SK-N-SH treated with all-trans-retinoic acid at 6 μM for 48 hours (cell line): ENCODE measurements around the gene MRPL17.

Experiments used
- ATAC-seq: fragments of 200-7000 bp; cut with Tn5 transposase; 3 replicates; pipeline ENCODE4 v1.9.1; 2020; ENCODE audit warnings: mild to moderate bottlenecking, moderate library complexity
- ARNTL ChIP-seq: fragments of 450-650 bp; formaldehyde crosslinking; IDR thresholded peaks from 2 replicates; pipeline ENCODE4 v1.5.0; 2020; ENCODE audit warnings: low read depth, mild to moderate bottlenecking, moderate library complexity, borderline replicate concordance
- BACH2 ChIP-seq: fragments of 250-450 bp; sonication (Bioruptor Pico); IDR thresholded peaks from 2 replicates; pipeline ENCODE4 v1.9.0; 2021; ENCODE audit warnings: mild to moderate bottlenecking, borderline replicate concordance
- CSDC2 ChIP-seq: fragments of 250-450 bp; sonication (Bioruptor Pico); IDR thresholded peaks from 2 replicates; pipeline ENCODE4 v1.5.0; 2020; ENCODE audit warnings: mild to moderate bottlenecking, moderate library complexity
- ESRRG ChIP-seq: fragments of 250-450 bp; sonication (Bioruptor Pico); IDR thresholded peaks from 2 replicates; pipeline ENCODE4 v1.6.1; 2021; ENCODE audit warnings: mild to moderate bottlenecking
- GLIS3 ChIP-seq: fragments of 250-450 bp; sonication (Bioruptor Pico); IDR thresholded peaks from 2 replicates; pipeline ENCODE4 v1.5.0; 2020; ENCODE audit warnings: mild to moderate bottlenecking, moderate library complexity
- ISL1 ChIP-seq: fragments of 250-450 bp; sonication (Bioruptor Pico); IDR thresholded peaks from 2 replicates; pipeline ENCODE4 v2.1.2; 2022; ENCODE audit warnings: mild to moderate bottlenecking, moderate library complexity
- PATZ1 ChIP-seq: fragments of 250-450 bp; sonication (Bioruptor Pico); IDR thresholded peaks from 2 replicates; pipeline ENCODE4 v1.8.0; 2020; ENCODE audit warnings: mild to moderate bottlenecking, moderate library complexity, borderline replicate concordance
- RARB ChIP-seq: fragments of 250-450 bp; sonication (Bioruptor Pico); IDR thresholded peaks from 2 replicates; pipeline ENCODE4 v1.8.0; 2021; ENCODE audit warnings: mild to moderate bottlenecking, moderate library complexity
- SNAI2 ChIP-seq: fragments of 250-450 bp; sonication (Bioruptor Pico); IDR thresholded peaks from 2 replicates; pipeline ENCODE4 v1.5.0; 2020; ENCODE audit warnings: mild to moderate bottlenecking, moderate library complexity
- TCF4 ChIP-seq: fragments of 250-450 bp; sonication (Bioruptor Pico); IDR thresholded peaks from 2 replicates; pipeline ENCODE4 v1.8.0; 2021; ENCODE audit warnings: mild to moderate bottlenecking, moderate library complexity, borderline replicate concordance
- TOX ChIP-seq: fragments of 250-450 bp; sonication (Bioruptor Pico); IDR thresholded peaks from 2 replicates; pipeline ENCODE4 v1.8.0; 2021; ENCODE audit warnings: mild to moderate bottlenecking, moderate library complexity, borderline replicate concordance
- TSHZ2 ChIP-seq: fragments of 250-450 bp; sonication (Bioruptor Pico); IDR thresholded peaks from 2 replicates; pipeline ENCODE4 v1.5.0; 2020; ENCODE audit warnings: mild to moderate bottlenecking, moderate library complexity
- ZC3H10 ChIP-seq: fragments of 250-450 bp; sonication (Bioruptor Pico); IDR thresholded peaks from 2 replicates; pipeline ENCODE4 v1.5.1; 2021; ENCODE audit warnings: mild to moderate bottlenecking, moderate library complexity
- ZFP3 ChIP-seq: fragments of 250-450 bp; sonication (Bioruptor Pico); IDR thresholded peaks from 2 replicates; pipeline ENCODE4 v1.5.0; 2020; ENCODE audit warnings: mild to moderate bottlenecking, moderate library complexity
- ZNF565 ChIP-seq: fragments of 450-650 bp; formaldehyde crosslinking; conservative IDR thresholded peaks from 2 replicates; pipeline ENCODE4 v1.5.0; 2020; ENCODE audit warnings: low read depth, mild to moderate bottlenecking, moderate library complexity
- ZNF70 ChIP-seq: fragments of 450-650 bp; formaldehyde crosslinking; IDR thresholded peaks from 2 replicates; pipeline ENCODE4 v1.5.0; 2020; ENCODE audit warnings: mild to moderate bottlenecking, moderate library complexity
- TF ChIP-seq, protein P1 (sequence below): fragments of 250-450 bp; sonication (Bioruptor Pico); IDR thresholded peaks from 2 replicates; pipeline ENCODE4 v1.5.1; 2020; ENCODE audit warnings: low read depth, mild to moderate bottlenecking, moderate library complexity
- TF ChIP-seq, protein P2 (sequence below): fragments of 250-450 bp; sonication (Bioruptor Pico); IDR thresholded peaks from 2 replicates; pipeline ENCODE4 v1.5.1; 2021; ENCODE audit warnings: mild to moderate bottlenecking, moderate library complexity

The MRPL17 gene

GRCh38 chr11:6633422-6634408, 49.4 kb downstream of the MRPL17 start:
- TF ChIP-seq ZNF70 (CRISPR knock-in tag) (no peak), GLIS3 (CRISPR knock-in tag) (no peak), ARNTL (CRISPR knock-in tag) (no peak), ZC3H10 (CRISPR knock-in tag) (no peak), TOX (CRISPR knock-in tag) (no peak), CSDC2 (CRISPR knock-in tag) (no peak)
- no peak for ATAC-seq

GRCh38 chr11:6632116-6633073, 50.7 kb downstream of the MRPL17 start:
- TF ChIP-seq ISL1 (CRISPR knock-in tag) (no peak), BACH2 (CRISPR knock-in tag) (no peak), ESRRG (CRISPR knock-in tag) (no peak), CSDC2 (CRISPR knock-in tag) (no peak), ARNTL (CRISPR knock-in tag) (no peak), SNAI2 (CRISPR knock-in tag) (no peak)
- ATAC-seq = no peak

DNA sequence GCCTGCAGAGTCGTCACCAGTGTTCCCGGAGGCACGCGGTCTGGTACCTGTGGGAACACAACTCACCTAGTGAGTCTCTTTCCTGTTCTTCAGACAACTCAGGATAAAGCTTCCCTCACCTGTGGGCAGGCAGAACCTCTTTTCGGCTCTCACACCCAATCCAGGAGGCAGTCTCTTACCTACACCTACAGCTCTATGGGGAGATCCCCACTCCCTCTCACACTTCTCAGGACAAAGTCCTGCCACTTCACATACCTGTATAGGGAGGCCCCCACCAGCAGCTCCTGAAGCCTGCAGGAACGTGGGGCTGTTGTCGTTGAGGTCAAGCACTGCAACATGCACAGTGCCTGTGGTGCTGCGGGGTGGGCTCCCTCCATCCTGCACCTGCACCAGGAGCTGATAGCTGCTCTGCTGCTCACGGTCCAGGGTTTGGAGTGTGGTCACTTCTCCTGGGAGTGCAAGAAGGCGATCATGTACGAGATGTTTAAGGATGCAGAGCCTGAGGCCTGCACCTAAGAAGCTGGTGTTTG, 51.7 kb downstream of the MRPL17 start:
- ATAC-seq = no peak
- no peak for TF ChIP-seq RARB (CRISPR knock-in tag)
- no peak for TF ChIP-seq ISL1 (CRISPR knock-in tag)
- TF ChIP-seq ZNF70 (CRISPR knock-in tag) = no peak
- no peak for TF ChIP-seq TOX (CRISPR knock-in tag)
- TF ChIP-seq SNAI2 (CRISPR knock-in tag) = no peak
- TF ChIP-seq TSHZ2 (CRISPR knock-in tag) = no peak
- TF ChIP-seq, protein P1, sequence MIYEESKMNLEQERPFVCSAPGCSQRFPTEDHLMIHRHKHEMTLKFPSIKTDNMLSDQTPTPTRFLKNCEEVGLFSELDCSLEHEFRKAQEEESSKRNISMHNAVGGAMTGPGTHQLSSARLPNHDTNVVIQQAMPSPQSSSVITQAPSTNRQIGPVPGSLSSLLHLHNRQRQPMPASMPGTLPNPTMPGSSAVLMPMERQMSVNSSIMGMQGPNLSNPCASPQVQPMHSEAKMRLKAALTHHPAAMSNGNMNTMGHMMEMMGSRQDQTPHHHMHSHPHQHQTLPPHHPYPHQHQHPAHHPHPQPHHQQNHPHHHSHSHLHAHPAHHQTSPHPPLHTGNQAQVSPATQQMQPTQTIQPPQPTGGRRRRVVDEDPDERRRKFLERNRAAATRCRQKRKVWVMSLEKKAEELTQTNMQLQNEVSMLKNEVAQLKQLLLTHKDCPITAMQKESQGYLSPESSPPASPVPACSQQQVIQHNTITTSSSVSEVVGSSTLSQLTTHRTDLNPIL (CRISPR knock-in tag) = no peak
- no peak for TF ChIP-seq ARNTL (CRISPR knock-in tag)

DNA sequence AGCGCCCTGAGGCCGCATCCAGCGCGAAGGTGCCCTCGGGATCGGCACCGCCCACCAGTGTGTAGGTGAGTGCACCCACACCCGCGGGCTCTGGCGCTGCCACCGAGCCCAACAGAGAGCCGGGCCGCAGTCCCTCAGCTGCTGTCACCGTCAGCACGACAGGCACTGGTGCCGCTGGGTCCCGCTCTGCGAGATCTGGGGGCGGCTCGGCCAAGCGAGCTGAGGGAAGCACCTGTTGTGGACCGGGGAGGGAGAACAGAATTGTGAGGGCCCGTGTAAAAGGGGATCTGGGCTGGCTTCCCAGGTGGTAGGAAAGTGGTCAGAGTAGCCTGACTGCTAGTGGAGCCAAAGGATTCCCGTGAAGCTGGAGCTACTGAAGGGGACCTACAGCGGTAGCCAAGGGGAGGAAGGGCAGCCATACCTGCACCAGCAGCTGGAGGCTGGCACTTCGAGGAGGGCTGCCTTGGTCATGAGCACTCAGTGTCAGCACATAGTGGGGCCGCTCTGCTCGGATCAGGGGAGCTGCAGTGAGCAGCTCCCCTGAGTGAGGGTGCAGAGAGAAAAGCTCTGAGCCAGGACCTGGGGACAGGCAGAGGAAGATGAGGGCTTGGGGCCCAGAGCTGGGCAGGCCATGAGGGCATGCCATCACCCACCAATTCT, 52.4 kb downstream of the MRPL17 start:
- no peak for ATAC-seq
- TF ChIP-seq ARNTL (CRISPR knock-in tag) (no peak), GLIS3 (CRISPR knock-in tag) (no peak), BACH2 (CRISPR knock-in tag) (no peak), ZFP3 (CRISPR knock-in tag) (no peak), TSHZ2 (CRISPR knock-in tag) (no peak), ZNF70 (CRISPR knock-in tag) (no peak), CSDC2 (CRISPR knock-in tag) (no peak), ZNF565 (CRISPR knock-in tag) (no peak), PATZ1 (CRISPR knock-in tag) (no peak), TCF4 (CRISPR knock-in tag) (no peak)
- TF ChIP-seq, protein P2, sequence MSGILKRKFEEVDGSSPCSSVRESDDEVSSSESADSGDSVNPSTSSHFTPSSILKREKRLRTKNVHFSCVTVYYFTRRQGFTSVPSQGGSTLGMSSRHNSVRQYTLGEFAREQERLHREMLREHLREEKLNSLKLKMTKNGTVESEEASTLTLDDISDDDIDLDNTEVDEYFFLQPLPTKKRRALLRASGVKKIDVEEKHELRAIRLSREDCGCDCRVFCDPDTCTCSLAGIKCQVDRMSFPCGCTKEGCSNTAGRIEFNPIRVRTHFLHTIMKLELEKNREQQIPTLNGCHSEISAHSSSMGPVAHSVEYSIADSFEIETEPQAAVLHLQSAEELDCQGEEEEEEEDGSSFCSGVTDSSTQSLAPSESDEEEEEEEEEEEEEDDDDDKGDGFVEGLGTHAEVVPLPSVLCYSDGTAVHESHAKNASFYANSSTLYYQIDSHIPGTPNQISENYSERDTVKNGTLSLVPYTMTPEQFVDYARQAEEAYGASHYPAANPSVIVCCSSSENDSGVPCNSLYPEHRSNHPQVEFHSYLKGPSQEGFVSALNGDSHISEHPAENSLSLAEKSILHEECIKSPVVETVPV (CRISPR knock-in tag) = no peak
